Fibroblast of pulmonary artery (primary cell): ENCODE measurements around the gene KIF20A.
"Not testable (repeated sequence)": the region's sequence is repeated elsewhere in the genome, so short reads cannot be mapped to it uniquely, and the experiment has no call there.

ENCODE experiments used
- DNase-seq: peaks from one replicate; pipeline ENCODE4 v3.0.0-alpha.2; 2010; ENCODE audit warnings: low read depth
- H3K4me3 ChIP-seq: replicated peaks from 2 replicates; pipeline ENCODE4 v1.5.1; 2011; ENCODE audit warnings: low read depth, mild to moderate bottlenecking, control low read depth, low read length, moderate library complexity
- CTCF ChIP-seq: IDR thresholded peaks from 2 replicates; pipeline ENCODE4 v1.5.1; 2011; ENCODE audit warnings: mild to moderate bottlenecking, control low read depth, low read length, inconsistent platforms; ENCODE audit errors: missing control alignments

Gene KIF20A

GRCh38 chr5:138141734-138142133 lies 37.2 kb upstream of the KIF20A start:
- TF ChIP-seq CTCF: no peak
- H3K4me3 ChIP-seq: no peak overlapping the region
- no peak for DNase-seq

GRCh38 chr5:138143578-138143977 lies 35.3 kb upstream of the KIF20A start:
- not testable (repeated sequence) for DNase-seq, H3K4me3 ChIP-seq

DNA sequence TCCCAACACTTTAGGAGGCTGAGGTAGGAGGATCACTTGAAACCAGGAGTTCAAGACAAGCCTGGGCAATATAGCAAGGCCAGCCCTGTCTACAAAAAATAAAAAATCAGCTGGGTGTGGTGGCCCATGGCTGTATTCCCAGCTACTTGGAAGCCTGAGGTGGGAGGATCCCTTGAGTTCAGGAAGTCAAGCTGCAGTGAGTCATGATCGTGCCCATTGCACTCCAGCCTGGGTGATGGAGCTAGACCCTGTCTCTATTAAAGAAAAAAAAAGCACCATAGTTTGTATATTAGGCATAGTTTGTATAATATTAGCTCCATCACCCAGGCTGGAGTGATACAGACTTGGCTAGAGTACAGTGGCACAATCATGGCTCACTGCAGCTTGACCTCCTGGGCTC lies 30.1 kb upstream of the KIF20A start:
- no peak overlapping the region for H3K4me3 ChIP-seq
- DNase-seq: peak; percentile 89
- no peak for TF ChIP-seq CTCF

DNA sequence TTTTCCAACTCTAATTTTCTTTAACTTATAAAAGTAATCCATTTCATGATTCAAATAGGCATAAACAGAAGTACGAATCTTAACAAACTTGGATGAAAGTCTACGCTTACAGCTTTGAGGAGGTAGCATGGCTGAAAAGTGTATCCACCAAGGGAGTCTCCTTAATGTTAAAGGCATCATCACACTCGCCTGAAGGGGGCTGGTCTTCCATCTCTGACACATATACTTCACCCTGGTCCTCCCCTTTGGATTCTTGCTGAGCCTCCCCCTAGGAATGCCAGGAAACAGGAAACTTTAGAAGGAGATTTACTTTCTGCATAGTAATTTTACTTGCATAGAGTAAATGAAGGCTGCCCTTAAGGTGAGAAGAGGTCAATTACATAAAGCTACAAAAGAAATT lies 29.4 kb upstream of the KIF20A start:
- TF ChIP-seq CTCF: no peak
- no peak overlapping the region for H3K4me3 ChIP-seq
- DNase-seq: peak; percentile 39

- not testable (repeated sequence) for DNase-seq, H3K4me3 ChIP-seq
These were observed 22.9 kb upstream of the KIF20A start for GRCh38 chr5:138155977-138156376.

- no peak overlapping the region for H3K4me3 ChIP-seq
- no peak for TF ChIP-seq CTCF
- peak; percentile 35 for DNase-seq
These were observed 21.3 kb upstream of the KIF20A start for GRCh38 chr5:138157626-138158025.

- DNase-seq: no peak
- no peak overlapping the region for H3K4me3 ChIP-seq
- TF ChIP-seq CTCF: no peak
These were observed 19.2 kb upstream of the KIF20A start for GRCh38 chr5:138159666-138160065.

GRCh38 chr5:138160706-138161105 lies 18.2 kb upstream of the KIF20A start:
- no peak for TF ChIP-seq CTCF
- no peak for DNase-seq
- no peak overlapping the region for H3K4me3 ChIP-seq
